GM12878 (cell line): ENCODE measurements around the gene LRRC8D. TPM values are rescaled to one million over a fixed set of nuclear protein-coding genes. Genes with fewer than 3 reads are reported as not detected.

Experiments used
- ATAC-seq: fragments of 200-7000 bp; cut with Tn5 transposase; 3 replicates; pipeline ENCODE4 v1.9.1; 2020; ENCODE audit warnings: mild to moderate bottlenecking, moderate library complexity
- BruUV-seq: library from RNA; stranded (reverse); fragments of 400-500 nt; replicated peaks from 2 replicates; lab custom pipeline; 2021; lab: Mats Ljungman, UMichigan
- CTCF ChIA-PET: fragments of 300-600 bp; sonication (Branson Sonifier 250); formaldehyde crosslinking; extraction: SDS; loops from one replicate; lab custom pipeline; 2021; ENCODE audit warnings: inconsistent platforms; lab: Yijun Ruan, JAX
- POLR2A ChIA-PET: fragments of 350-600 bp; formaldehyde crosslinking; extraction: SDS; loops from one replicate; lab custom pipeline; 2021; ENCODE audit warnings: inconsistent platforms; lab: Charles Lee
- RAD21 ChIA-PET: fragments of 300-600 bp; sonication (Branson Sonifier 250); formaldehyde crosslinking; loops from one replicate; lab custom pipeline; 2023; ENCODE audit warnings: antibody characterized with exemption; ENCODE audit not compliant: unreplicated experiment; lab: Charles Lee
- SMC1A ChIA-PET: fragments of 300-600 bp; sonication (Branson Sonifier 250); formaldehyde crosslinking; loops from one replicate; lab custom pipeline; 2023; ENCODE audit not compliant: unreplicated experiment, uncharacterized antibody; lab: Charles Lee
- DNase-seq: peaks from one replicate; pipeline ENCODE4 v3.0.0-alpha.2; 2011; ENCODE audit warnings: low read depth, low spot score
- FAIRE-seq: peaks from 3 replicates; lab custom pipeline; 2011; peaks lifted over from hg19 to GRCh38; lab: Jason Lieb, UNC
- H2AFZ ChIP-seq: 2 replicates; pipeline ENCODE4 v1.6.0; 2011; ENCODE audit warnings: low read depth, low read length, control low read depth; ENCODE audit not compliant: control insufficient read depth
- H3K27ac ChIP-seq: 2 replicates; pipeline ENCODE4 v1.5.1; 2011; ENCODE audit warnings: control low read depth; ENCODE audit not compliant: control insufficient read depth, insufficient read depth
- H3K27me3 ChIP-seq, 2 experiments: replicated peaks in 1 of 2; 2 replicates each; pipeline versions ENCODE4 v1.6.0 to v1.6.1; 2011; ENCODE audit warnings: low read length in 1 of 2; ENCODE audit not compliant: control insufficient read depth in 2 of 2, insufficient read depth in 2 of 2
- H3K36me3 ChIP-seq, 2 experiments: 2 replicates each; pipeline ENCODE4 v1.5.1; 2011; ENCODE audit warnings: low read length in 1 of 2; ENCODE audit not compliant: control insufficient read depth in 2 of 2, insufficient read depth in 2 of 2
- H3K4me1 ChIP-seq: 2 replicates; pipeline ENCODE4 v1.6.1; 2011; ENCODE audit warnings: mild to moderate bottlenecking, low read length, moderate library complexity, mixed read lengths; ENCODE audit not compliant: control insufficient read depth, insufficient read depth
- H3K4me2 ChIP-seq: 2 replicates; pipeline ENCODE4 v1.6.0; 2011; ENCODE audit warnings: control low read depth; ENCODE audit not compliant: control insufficient read depth, insufficient read depth
- H3K4me3 ChIP-seq: fragments of 200-600 bp; sonication (generic); 2 replicates; pipeline ENCODE4 v1.5.1; 2016
- H3K79me2 ChIP-seq: 2 replicates; pipeline ENCODE4 v1.6.0; 2011; ENCODE audit warnings: low read length; ENCODE audit not compliant: control insufficient read depth, insufficient read depth
- H3K9ac ChIP-seq: 2 replicates; pipeline ENCODE4 v1.8.0; 2011; ENCODE audit warnings: low read length, control low read depth, mixed read lengths; ENCODE audit not compliant: control insufficient read depth, insufficient read depth
- H3K9me3 ChIP-seq: replicated peaks from 3 replicates; pipeline ENCODE4 v1.5.1; 2011; ENCODE audit warnings: mild to moderate bottlenecking, low read length; ENCODE audit not compliant: control insufficient read depth, insufficient read depth
- H4K20me1 ChIP-seq: 2 replicates; pipeline ENCODE4 v1.6.0; 2011; ENCODE audit not compliant: control insufficient read depth, insufficient read depth
- CBX5 ChIP-seq: sonication (generic); IDR thresholded peaks from 2 replicates; pipeline ENCODE4 v1.6.1; 2016; ENCODE audit warnings: low read depth, moderate library complexity, mild to moderate bottlenecking, inconsistent platforms
- EGR1 ChIP-seq, 2 experiments: IDR thresholded peaks; 1 replicate in 1 of 2; 2 replicates in 1 of 2; pipeline ENCODE4 v1.6.1; 2011 to 2012; ENCODE audit warnings: low read depth in 2 of 2, low read length in 2 of 2, borderline replicate concordance in 1 of 2, mild to moderate bottlenecking in 1 of 2, moderate library complexity in 1 of 2
- GABPA ChIP-seq: IDR thresholded peaks from 2 replicates; pipeline ENCODE4 v1.6.1; 2014; ENCODE audit warnings: antibody characterized with exemption, low read depth, mild to moderate bottlenecking, inconsistent platforms
- NFXL1 ChIP-seq: fragments of 450-650 bp; IDR thresholded peaks from 2 replicates; pipeline ENCODE4 v1.6.1; 2017; ENCODE audit warnings: antibody characterized with exemption, mild to moderate bottlenecking, borderline replicate concordance
- NFYA ChIP-seq: IDR thresholded peaks from 2 replicates; pipeline ENCODE4 v1.6.1; 2011; ENCODE audit warnings: low read depth, mild to moderate bottlenecking, low read length, improper control_type of control experiment, borderline replicate concordance
- RAD51 ChIP-seq: fragments of 450-650 bp; IDR thresholded peaks from 2 replicates; pipeline ENCODE4 v1.6.1; 2016; ENCODE audit warnings: moderate library complexity, mild to moderate bottlenecking, inconsistent platforms
- RBBP5 ChIP-seq: fragments of 200-600 bp; sonication (generic); conservative IDR thresholded peaks from 2 replicates; pipeline ENCODE4 v1.6.1; 2016
- TBL1XR1 ChIP-seq: IDR thresholded peaks from 2 replicates; pipeline ENCODE4 v1.6.1; 2012; ENCODE audit warnings: low read depth, low read length, improper control_type of control experiment
- TCF12 ChIP-seq: IDR thresholded peaks from 2 replicates; pipeline ENCODE4 v1.6.1; 2011; ENCODE audit warnings: low read depth, mild to moderate bottlenecking, low read length
- ZBED1 ChIP-seq: IDR thresholded peaks from 2 replicates; pipeline ENCODE4 v1.6.1; 2016; ENCODE audit warnings: borderline replicate concordance
- WGBS: methylation state at CpG from one replicate; pipeline ENCODE4 v1.1.6; 2016; ENCODE audit warnings: low lambda C conversion rate; ENCODE audit not compliant: insufficient replicate concordance, insufficient coverage; ENCODE audit errors: missing lambda C conversion rate; 5-methylcytosine and 5-hydroxymethylcytosine counted together
- in situ Hi-C: fragments of 300-500 bp; cut with MboI; formaldehyde crosslinking; loops from 9 replicates; pipeline ENCODE4 v1.14.3; 2018; ENCODE audit warnings: mixed read lengths
- intact Hi-C: fragments of 100-400 bp; cut with micrococcal nuclease; formaldehyde crosslinking; loops from one replicate; pipeline ENCODE4 v1.14.2; 2022; ENCODE audit not compliant: unreplicated experiment
- polyA plus RNA-seq, 11 experiments: library from polyadenylated mRNA; depleted of rRNA in 4 of 11; unstranded in 6 of 11; stranded (reverse) in 5 of 11; fragments of >200 nt; fragmentation: Nextera tagmentation in 4 of 11; fragmentation: Illumina TruSeq in 1 of 11; extraction: Ambion mirVana in 4 of 11; extraction: Trizol in 1 of 11; gene quantifications; 1 replicate in 1 of 11; 2 replicates in 10 of 11; pipeline versions ENCODE4 v1.2.1 to v1.2.3, GENCODE V29; 2011 to 2016; ENCODE audit warnings: inconsistent platforms in 2 of 11, missing spikeins in 2 of 11, low read depth in 1 of 11
- total RNA-seq, 4 experiments: library from RNA; depleted of rRNA in 3 of 4; stranded (reverse); fragments of >200 nt in 3 of 4; fragmentation: Illumina TruSeq in 1 of 4; extraction: Trizol in 1 of 4; gene quantifications; 2 replicates each; pipeline versions ENCODE4 v1.2.1 to v1.2.3, GENCODE V29; 2013 to 2021
- TF ChIP-seq, protein P1 (sequence below): fragments of 450-650 bp; IDR thresholded peaks from 2 replicates; pipeline ENCODE4 v1.6.1; 2017; ENCODE audit warnings: mild to moderate bottlenecking, moderate library complexity
- TF ChIP-seq, protein P2 (sequence below): fragments of 450-650 bp; IDR thresholded peaks from 2 replicates; pipeline ENCODE4 v1.6.1; 2018; ENCODE audit warnings: mild to moderate bottlenecking, low read depth, moderate library complexity; ENCODE audit not compliant: partially characterized antibody
- TF ChIP-seq, protein P3 (sequence below): fragments of 450-650 bp; IDR thresholded peaks from 2 replicates; pipeline ENCODE4 v1.6.1; 2017; ENCODE audit warnings: borderline replicate concordance

LRRC8D gene
- total and polyA plus RNA-seq, 10 of the 15 experiments (the other 5 are each of a cell fraction or from before 2014, with no cell fraction given), result 5.6 to 44.1 (median 26.8) TPM

DNA sequence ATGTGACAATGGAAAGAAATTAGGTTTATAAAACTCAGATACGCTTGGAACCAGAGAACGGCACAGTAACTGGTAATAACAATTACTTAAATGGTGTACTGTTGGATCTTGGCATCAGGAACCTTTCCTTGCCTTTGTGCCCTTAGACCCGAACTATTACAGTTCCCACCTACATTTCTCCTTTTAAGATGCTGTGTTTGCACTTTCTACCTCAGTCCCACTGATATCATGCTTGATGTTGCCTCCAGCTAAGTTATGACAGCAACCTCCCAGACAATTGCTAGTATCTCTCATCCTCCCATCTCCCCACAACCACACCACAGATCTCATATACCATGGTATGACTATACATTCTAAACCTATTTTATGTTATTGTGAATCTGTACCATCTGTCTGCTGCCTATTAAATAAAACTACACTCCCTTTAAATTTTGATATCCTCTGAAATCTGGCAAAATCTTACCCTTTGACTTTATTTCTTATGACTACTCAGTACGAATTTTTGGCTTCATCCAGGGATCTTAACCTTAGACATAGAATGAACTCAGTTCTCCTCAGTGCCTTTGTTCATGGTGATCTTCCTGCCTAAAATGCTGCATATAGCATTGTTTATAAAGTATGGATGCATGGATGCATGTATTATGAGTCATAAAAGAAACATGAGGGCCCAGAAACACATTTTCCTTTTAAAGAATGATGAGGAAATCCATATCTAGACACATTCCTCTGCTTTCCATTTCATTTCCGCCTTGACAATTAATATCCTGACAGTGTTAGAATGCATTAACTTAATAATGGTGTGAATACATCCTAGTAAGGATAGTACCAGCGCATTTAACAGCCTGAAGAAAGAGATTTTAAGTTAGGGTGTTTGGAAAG, 64.1 kb downstream of the LRRC8D start:
- no peak overlapping the region for H3K27ac ChIP-seq
- intact Hi-C loops, result loop anchor here (5.0 kb wide), 1 partner anchor 63 kb away; the partner anchor contains the start of gene LRRC8D
- FAIRE-seq (no peak), DNase-seq (no peak), ATAC-seq (no peak)
- ChIA-PET CTCF (interaction anchor here (0.5 to 0.7 kb wide), 2 partner anchors 18 to 46 kb away, joined by 3 to 4 read pairs; no protein-coding TSS in a partner anchor), RAD21 (no interaction called here), POLR2A (no interaction called here), SMC1A (interaction anchor here (0.6 to 1.4 kb wide), 2 partner anchors 14 kb away, joined by 3 to 4 read pairs; no protein-coding TSS in a partner anchor)
- no peaks in the 10 kb centered on the region for H4K20me1 ChIP-seq
- BruUV-seq, result no TSS peak
- in situ Hi-C loops, result no loop called here
- TF ChIP-seq, protein P1, sequence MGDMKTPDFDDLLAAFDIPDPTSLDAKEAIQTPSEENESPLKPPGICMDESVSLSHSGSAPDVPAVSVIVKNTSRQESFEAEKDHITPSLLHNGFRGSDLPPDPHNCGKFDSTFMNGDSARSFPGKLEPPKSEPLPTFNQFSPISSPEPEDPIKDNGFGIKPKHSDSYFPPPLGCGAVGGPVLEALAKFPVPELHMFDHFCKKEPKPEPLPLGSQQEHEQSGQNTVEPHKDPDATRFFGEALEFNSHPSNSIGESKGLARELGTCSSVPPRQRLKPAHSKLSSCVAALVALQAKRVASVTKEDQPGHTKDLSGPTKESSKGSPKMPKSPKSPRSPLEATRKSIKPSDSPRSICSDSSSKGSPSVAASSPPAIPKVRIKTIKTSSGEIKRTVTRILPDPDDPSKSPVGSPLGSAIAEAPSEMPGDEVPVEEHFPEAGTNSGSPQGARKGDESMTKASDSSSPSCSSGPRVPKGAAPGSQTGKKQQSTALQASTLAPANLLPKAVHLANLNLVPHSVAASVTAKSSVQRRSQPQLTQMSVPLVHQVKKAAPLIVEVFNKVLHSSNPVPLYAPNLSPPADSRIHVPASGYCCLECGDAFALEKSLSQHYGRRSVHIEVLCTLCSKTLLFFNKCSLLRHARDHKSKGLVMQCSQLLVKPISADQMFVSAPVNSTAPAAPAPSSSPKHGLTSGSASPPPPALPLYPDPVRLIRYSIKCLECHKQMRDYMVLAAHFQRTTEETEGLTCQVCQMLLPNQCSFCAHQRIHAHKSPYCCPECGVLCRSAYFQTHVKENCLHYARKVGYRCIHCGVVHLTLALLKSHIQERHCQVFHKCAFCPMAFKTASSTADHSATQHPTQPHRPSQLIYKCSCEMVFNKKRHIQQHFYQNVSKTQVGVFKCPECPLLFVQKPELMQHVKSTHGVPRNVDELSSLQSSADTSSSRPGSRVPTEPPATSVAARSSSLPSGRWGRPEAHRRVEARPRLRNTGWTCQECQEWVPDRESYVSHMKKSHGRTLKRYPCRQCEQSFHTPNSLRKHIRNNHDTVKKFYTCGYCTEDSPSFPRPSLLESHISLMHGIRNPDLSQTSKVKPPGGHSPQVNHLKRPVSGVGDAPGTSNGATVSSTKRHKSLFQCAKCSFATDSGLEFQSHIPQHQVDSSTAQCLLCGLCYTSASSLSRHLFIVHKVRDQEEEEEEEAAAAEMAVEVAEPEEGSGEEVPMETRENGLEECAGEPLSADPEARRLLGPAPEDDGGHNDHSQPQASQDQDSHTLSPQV, result no peak
- TF ChIP-seq GABPA, result no peak
- TF ChIP-seq ZBED1, result no peak
- no peak for TF ChIP-seq RBBP5
- TF ChIP-seq, protein P2, sequence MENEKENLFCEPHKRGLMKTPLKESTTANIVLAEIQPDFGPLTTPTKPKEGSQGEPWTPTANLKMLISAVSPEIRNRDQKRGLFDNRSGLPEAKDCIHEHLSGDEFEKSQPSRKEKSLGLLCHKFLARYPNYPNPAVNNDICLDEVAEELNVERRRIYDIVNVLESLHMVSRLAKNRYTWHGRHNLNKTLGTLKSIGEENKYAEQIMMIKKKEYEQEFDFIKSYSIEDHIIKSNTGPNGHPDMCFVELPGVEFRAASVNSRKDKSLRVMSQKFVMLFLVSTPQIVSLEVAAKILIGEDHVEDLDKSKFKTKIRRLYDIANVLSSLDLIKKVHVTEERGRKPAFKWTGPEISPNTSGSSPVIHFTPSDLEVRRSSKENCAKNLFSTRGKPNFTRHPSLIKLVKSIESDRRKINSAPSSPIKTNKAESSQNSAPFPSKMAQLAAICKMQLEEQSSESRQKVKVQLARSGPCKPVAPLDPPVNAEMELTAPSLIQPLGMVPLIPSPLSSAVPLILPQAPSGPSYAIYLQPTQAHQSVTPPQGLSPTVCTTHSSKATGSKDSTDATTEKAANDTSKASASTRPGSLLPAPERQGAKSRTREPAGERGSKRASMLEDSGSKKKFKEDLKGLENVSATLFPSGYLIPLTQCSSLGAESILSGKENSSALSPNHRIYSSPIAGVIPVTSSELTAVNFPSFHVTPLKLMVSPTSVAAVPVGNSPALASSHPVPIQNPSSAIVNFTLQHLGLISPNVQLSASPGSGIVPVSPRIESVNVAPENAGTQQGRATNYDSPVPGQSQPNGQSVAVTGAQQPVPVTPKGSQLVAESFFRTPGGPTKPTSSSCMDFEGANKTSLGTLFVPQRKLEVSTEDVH, result no peak
- TF ChIP-seq EGR1 (IDR thresholded peaks at IDR 0.05; ENCODE audit: borderline replicate concordance in 1 of 2, low read depth in 2 of 2, low read length in 2 of 2), result no peak
- TF ChIP-seq RAD51, result no peak
- no peak for TF ChIP-seq TBL1XR1
- TF ChIP-seq, protein P3, sequence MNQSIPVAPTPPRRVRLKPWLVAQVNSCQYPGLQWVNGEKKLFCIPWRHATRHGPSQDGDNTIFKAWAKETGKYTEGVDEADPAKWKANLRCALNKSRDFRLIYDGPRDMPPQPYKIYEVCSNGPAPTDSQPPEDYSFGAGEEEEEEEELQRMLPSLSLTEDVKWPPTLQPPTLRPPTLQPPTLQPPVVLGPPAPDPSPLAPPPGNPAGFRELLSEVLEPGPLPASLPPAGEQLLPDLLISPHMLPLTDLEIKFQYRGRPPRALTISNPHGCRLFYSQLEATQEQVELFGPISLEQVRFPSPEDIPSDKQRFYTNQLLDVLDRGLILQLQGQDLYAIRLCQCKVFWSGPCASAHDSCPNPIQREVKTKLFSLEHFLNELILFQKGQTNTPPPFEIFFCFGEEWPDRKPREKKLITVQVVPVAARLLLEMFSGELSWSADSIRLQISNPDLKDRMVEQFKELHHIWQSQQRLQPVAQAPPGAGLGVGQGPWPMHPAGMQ, result no peak
- no peak for TF ChIP-seq TCF12
- no peak for TF ChIP-seq CBX5
- TF ChIP-seq NFXL1, result no peak
- TF ChIP-seq NFYA, result no peak
- no peak overlapping the region for H3K4me3 ChIP-seq
- no peak overlapping the region for H2AFZ ChIP-seq
- H3K9ac ChIP-seq, result no peak overlapping the region
- no peak overlapping the region for H3K4me2 ChIP-seq
- peaks cover 8% of the 10 kb centered on the region for H3K9me3 ChIP-seq
- no peaks in the 10 kb centered on the region for H3K27me3 ChIP-seq
- H3K36me3 ChIP-seq, result peaks cover 0 to 3% of the 10 kb centered on the region in 2 experiments; a peak in 1 of 4 replicates
- whole genome bisulfite sequencing, result 97% methylated on average over 6 of the region's 6 CpGs
- no peaks in the 10 kb centered on the region for H3K4me1 ChIP-seq
- H3K79me2 ChIP-seq, result no peaks in the 10 kb centered on the region; the same call in 1 of the 2 replicates
